Calu3 (cell line): ENCODE measurements around the gene SUPT6H. TPM values are rescaled to one million over a fixed set of nuclear protein-coding genes. Genes with fewer than 3 reads are reported as not detected.
A peak's percentile ranks its signal among the peaks of the same experiment; 100 is the strongest.
"Not testable (repeated sequence)": the region's sequence is repeated elsewhere in the genome, so short reads cannot be mapped to it uniquely, and the experiment has no call there.

Experiments used
- BruUV-seq: library from RNA; stranded (reverse); fragments of 400-500 nt; replicated peaks from 2 replicates; lab custom pipeline; 2021; lab: Mats Ljungman, UMichigan
- CTCF ChIA-PET: fragments of 300-600 bp; sonication (Branson Sonifier 250); formaldehyde crosslinking; loops from one replicate; lab custom pipeline; 2022; ENCODE audit warnings: antibody characterized with exemption; lab: Charles Lee
- DNase-seq: peaks from one replicate; pipeline ENCODE4 v3.0.0; 2022
- H3K27ac Mint-ChIP-seq: one replicate; pipeline ENCODE4 v1.8.0; 2022; ENCODE audit warnings: mixed read lengths; ENCODE audit not compliant: unreplicated experiment
- H3K27me3 Mint-ChIP-seq: one replicate; pipeline ENCODE4 v1.8.0; 2022; ENCODE audit warnings: mixed read lengths; ENCODE audit not compliant: unreplicated experiment
- H3K36me3 Mint-ChIP-seq: one replicate; pipeline ENCODE4 v1.8.0; 2022; ENCODE audit warnings: mild to moderate bottlenecking, moderate library complexity, mixed read lengths; ENCODE audit not compliant: insufficient read depth, unreplicated experiment
- H3K4me1 Mint-ChIP-seq: one replicate; pipeline ENCODE4 v1.8.0; 2022; ENCODE audit warnings: mild to moderate bottlenecking, low read depth, mixed read lengths; ENCODE audit not compliant: unreplicated experiment
- H3K4me3 Mint-ChIP-seq: one replicate; pipeline ENCODE4 v1.8.0; 2022; ENCODE audit warnings: mild to moderate bottlenecking, low read depth, moderate library complexity, mixed read lengths; ENCODE audit not compliant: unreplicated experiment
- H3K9me3 Mint-ChIP-seq: one replicate; pipeline ENCODE4 v1.8.0; 2022; ENCODE audit warnings: low read depth, mixed read lengths; ENCODE audit not compliant: unreplicated experiment
- intact Hi-C: fragments of 100-400 bp; cut with micrococcal nuclease; formaldehyde crosslinking; loops from one replicate; pipeline ENCODE4 v1.10.0; 2022; ENCODE audit not compliant: unreplicated experiment
- total RNA-seq: library from RNA; stranded (reverse); gene quantifications from 2 replicates; pipeline ENCODE4 v1.2.3, GENCODE V29; 2022
- TF ChIP-seq, protein P1 (sequence below): fragments of 200-600 bp; IDR thresholded peaks from one replicate; pipeline ENCODE4 v1.8.0; 2022; ENCODE audit warnings: antibody characterized with exemption; ENCODE audit not compliant: unreplicated experiment

SUPT6H gene
- total RNA-seq, 1 experiment from 2014 or later: 107 TPM

DNA sequence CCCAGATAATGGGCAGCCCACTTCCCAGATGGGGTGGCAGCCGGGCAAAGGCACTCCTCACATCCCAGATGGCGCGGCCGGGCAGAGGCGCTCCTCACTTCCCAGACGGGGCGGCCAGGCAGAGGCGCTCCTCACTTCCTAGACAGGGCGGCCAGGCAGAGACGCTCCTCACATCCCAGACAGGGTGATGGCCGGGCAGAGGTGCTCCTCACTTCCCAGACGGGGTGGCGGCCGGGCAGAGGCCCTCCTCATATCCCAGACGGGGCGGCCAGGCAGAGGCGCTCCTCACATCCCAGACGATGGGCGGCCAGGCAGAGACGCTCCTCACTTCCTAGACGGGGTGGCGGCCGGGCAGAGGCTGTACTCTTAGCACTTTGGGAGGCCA is 2.5 kb upstream of the SUPT6H start:
- H3K27ac Mint-ChIP-seq, DNase-seq, H3K9me3 Mint-ChIP-seq, BruUV-seq, intact Hi-C loops, H3K27me3 Mint-ChIP-seq, CTCF ChIA-PET: not testable (repeated sequence)
- Mint-ChIP-seq H3K4me1 (peaks cover 31% of the 10 kb centered on the region), H3K4me3 (peak overlapping the region; percentile 94), H3K36me3 (peaks cover 62% of the 10 kb centered on the region)

- Mint-ChIP-seq H3K4me3 (peak overlapping the region; percentile 94), H3K36me3 (peaks cover 51% of the 10 kb centered on the region), H3K27ac (peak overlapping the region; percentile 96), H3K4me1 (peaks cover 40% of the 10 kb centered on the region), H3K27me3 (no peaks in the 10 kb centered on the region), H3K9me3 (no peaks in the 10 kb centered on the region)
- intact Hi-C loops: loop anchor here (5.0 kb wide), 1 partner anchor 55 kb away; the partner anchor contains the start of genes RAB34 and RPL23A
- TF ChIP-seq, protein P1, sequence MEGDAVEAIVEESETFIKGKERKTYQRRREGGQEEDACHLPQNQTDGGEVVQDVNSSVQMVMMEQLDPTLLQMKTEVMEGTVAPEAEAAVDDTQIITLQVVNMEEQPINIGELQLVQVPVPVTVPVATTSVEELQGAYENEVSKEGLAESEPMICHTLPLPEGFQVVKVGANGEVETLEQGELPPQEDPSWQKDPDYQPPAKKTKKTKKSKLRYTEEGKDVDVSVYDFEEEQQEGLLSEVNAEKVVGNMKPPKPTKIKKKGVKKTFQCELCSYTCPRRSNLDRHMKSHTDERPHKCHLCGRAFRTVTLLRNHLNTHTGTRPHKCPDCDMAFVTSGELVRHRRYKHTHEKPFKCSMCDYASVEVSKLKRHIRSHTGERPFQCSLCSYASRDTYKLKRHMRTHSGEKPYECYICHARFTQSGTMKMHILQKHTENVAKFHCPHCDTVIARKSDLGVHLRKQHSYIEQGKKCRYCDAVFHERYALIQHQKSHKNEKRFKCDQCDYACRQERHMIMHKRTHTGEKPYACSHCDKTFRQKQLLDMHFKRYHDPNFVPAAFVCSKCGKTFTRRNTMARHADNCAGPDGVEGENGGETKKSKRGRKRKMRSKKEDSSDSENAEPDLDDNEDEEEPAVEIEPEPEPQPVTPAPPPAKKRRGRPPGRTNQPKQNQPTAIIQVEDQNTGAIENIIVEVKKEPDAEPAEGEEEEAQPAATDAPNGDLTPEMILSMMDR: no peak
- BruUV-seq: TSS peak; percentile 47
- DNase-seq: no peak
- CTCF ChIA-PET: interaction anchor here (0.6 to 1.9 kb wide), 3 partner anchors 12 to 486 kb away, joined by 3 to 7 read pairs (median 5); no protein-coding TSS in a partner anchor
Observed at GRCh38 chr17:28662527-28662829, 473 bp downstream of the SUPT6H start.

- peak overlapping the region; percentile 94 for H3K4me3 Mint-ChIP-seq
- no TSS peak for BruUV-seq
- TF ChIP-seq, protein P1: no peak
- H3K27ac Mint-ChIP-seq: peak overlapping the region; percentile 96
- H3K4me1 Mint-ChIP-seq: peaks cover 40% of the 10 kb centered on the region
- intact Hi-C loops: loop anchor here (5.0 kb wide), 1 partner anchor 54 kb away; the partner anchor contains the start of genes RAB34 and RPL23A
- no peaks in the 10 kb centered on the region for H3K27me3 Mint-ChIP-seq
- H3K36me3 Mint-ChIP-seq: peaks cover 47% of the 10 kb centered on the region
- CTCF ChIA-PET: no interaction called here
- no peaks in the 10 kb centered on the region for H3K9me3 Mint-ChIP-seq
- DNase-seq: no peak
Observed at GRCh38 chr17:28663723-28664122, 1.7 kb downstream of the SUPT6H start.

GRCh38 chr17:28665994-28666393 is 4.0 kb downstream of the SUPT6H start:
- CTCF ChIA-PET: no interaction called here
- Mint-ChIP-seq H3K4me3 (no peak overlapping the region), H3K36me3 (peaks cover 39% of the 10 kb centered on the region), H3K27me3 (no peaks in the 10 kb centered on the region), H3K9me3 (no peaks in the 10 kb centered on the region), H3K27ac (no peak overlapping the region), H3K4me1 (peaks cover 25% of the 10 kb centered on the region)
- intact Hi-C loops: no loop called here
- BruUV-seq: no TSS peak
- DNase-seq: no peak
- TF ChIP-seq, protein P1: no peak

GRCh38 chr17:28667870-28668269 is 5.9 kb downstream of the SUPT6H start:
- H3K4me3 Mint-ChIP-seq: no peak overlapping the region
- H3K27ac Mint-ChIP-seq: no peak overlapping the region
- intact Hi-C loops: no loop called here
- no peaks in the 10 kb centered on the region for H3K9me3 Mint-ChIP-seq
- no peak for DNase-seq
- peaks cover 24% of the 10 kb centered on the region for H3K36me3 Mint-ChIP-seq
- no peaks in the 10 kb centered on the region for H3K27me3 Mint-ChIP-seq
- CTCF ChIA-PET: no interaction called here
- TF ChIP-seq, protein P1: no peak
- H3K4me1 Mint-ChIP-seq: peaks cover 24% of the 10 kb centered on the region
- BruUV-seq: no TSS peak
